Stimulated activated naive CD4-positive, alpha-beta T cell (primary cell): ENCODE data around the gene TNXB.
"Not testable (repeated sequence)": the region's sequence is repeated elsewhere in the genome, so short reads cannot be mapped to it uniquely, and the experiment has no call there.

Experiments
- DNase-seq, 6 experiments: peaks; one replicate each; lab custom pipeline; 2025; lab: John Stamatoyannopoulos, UW

Gene TNXB

GRCh38 chr6:32109114-32109764 lies at the start of gene TNXB:
TNXB (minus strand) TSS chr6:32109338; CDS start chr6:32098198, 11,140 bp downstream.
- DNase-seq = peak in 1 of 6 experiments; percentile 12

GRCh38 chr6:32158052-32158451 lies 48.9 kb upstream of the TNXB start:
- no peak for DNase-seq

- no peak for DNase-seq
These were observed 47.8 kb upstream of the TNXB start for GRCh38 chr6:32156891-32157290.

GRCh38 chr6:32154514-32155161 lies 45.5 kb upstream of the TNXB start:
- DNase-seq = peak; percentile 53 to 81 (median 66)

- peak; percentile 68 to 82 (median 74) for DNase-seq
These were observed 44.7 kb upstream of the TNXB start, which contains the start of gene PPT2 for GRCh38 chr6:32153564-32154513. PPT2 (plus strand) TSS chr6:32154141; CDS start chr6:32154595, 454 bp downstream.

GRCh38 chr6:32152769-32153563 lies 43.8 kb upstream of the TNXB start:
- peak in 1 of 6 experiments; percentile 25 for DNase-seq

- DNase-seq = peak in 3 of 6 experiments; percentile 25 to 63 (median 54)
These were observed 43.0 kb upstream of the TNXB start, which contains the start of gene PRRT1 for GRCh38 chr6:32151863-32152768. PRRT1 (minus strand) TSS chr6:32151939; CDS start chr6:32151827, 112 bp downstream.

GRCh38 chr6:32151181-32151862 lies 42.2 kb upstream of the TNXB start:
- peak in 4 of 6 experiments; percentile 12 to 44 (median 20) for DNase-seq

- peak in 1 of 6 experiments; percentile 7 for DNase-seq
These were observed 41.1 kb upstream of the TNXB start for GRCh38 chr6:32149932-32150870.

- DNase-seq = no peak
These were observed 40.1 kb upstream of the TNXB start for GRCh38 chr6:32149092-32149755.

- DNase-seq = peak; percentile 53 to 81 (median 70)
These were observed 39.4 kb upstream of the TNXB start for GRCh38 chr6:32148289-32149091.

- no peak for DNase-seq
These were observed 38.4 kb upstream of the TNXB start for GRCh38 chr6:32147401-32148132.

GRCh38 chr6:32146687-32147086 lies 37.5 kb upstream of the TNXB start:
- DNase-seq = no peak

GRCh38 chr6:32146287-32146686 lies 37.1 kb upstream of the TNXB start:
- DNase-seq = no peak

GRCh38 chr6:32144238-32144637 lies 35.1 kb upstream of the TNXB start:
- DNase-seq = not testable (repeated sequence)

- DNase-seq = no peak
These were observed 31.4 kb upstream of the TNXB start for GRCh38 chr6:32140420-32141046.
